Left forelimb (tissue), 1 donor: ENCODE results near the gene CHD5.

Experiments used
- DNase-seq: peaks from one replicate; pipeline ENCODE4 v3.0.0-alpha.2; 2018; ENCODE audit warnings: low spot score

The CHD5 gene

DNA sequence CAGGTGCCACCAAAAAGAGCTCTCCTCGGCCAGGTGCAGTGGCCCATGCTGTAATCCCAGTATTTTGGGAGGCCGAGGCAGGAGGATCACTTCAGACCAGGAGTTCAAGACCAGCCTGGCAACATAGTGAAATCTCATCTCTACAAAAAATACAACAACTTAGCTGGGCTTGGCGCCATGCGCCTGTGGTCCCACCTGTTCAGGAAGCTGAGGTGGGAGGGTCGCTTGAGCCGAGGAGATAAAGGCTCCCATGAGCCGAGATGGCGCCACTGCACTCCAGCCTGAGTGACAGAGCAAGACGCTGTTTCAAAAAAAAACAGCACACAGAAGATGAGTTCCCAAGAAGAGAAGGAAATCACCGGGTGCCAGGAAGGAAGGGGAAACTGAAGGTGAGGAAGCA, 67.0 kb downstream of the CHD5 start:
- DNase-seq, result no peak

DNA sequence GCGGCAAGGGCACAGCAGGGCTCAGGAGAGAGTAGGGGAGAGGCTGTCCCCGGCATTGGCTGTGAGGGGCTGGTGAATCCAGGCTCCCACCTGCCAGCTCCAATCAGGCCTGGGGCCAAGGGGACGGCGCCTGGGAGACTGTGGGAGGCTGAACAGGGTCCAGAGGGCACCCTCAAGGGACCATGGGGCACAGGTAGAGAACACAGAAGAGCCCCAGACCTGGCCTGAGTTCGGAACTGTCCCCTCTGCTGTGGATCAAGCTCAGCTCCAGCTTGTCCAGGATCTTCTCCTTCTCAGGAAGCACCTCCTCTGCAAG, 67.5 kb downstream of the CHD5 start:
- DNase-seq, result no peak

GRCh38 chr1:6111991-6112689, 68.0 kb downstream of the CHD5 start:
- DNase-seq, result no peak

- no peak for DNase-seq
Measured at GRCh38 chr1:6111571-6111970, 68.5 kb downstream of the CHD5 start.

- DNase-seq, result no peak
Measured at GRCh38 chr1:6110326-6110725, 69.8 kb downstream of the CHD5 start.

- no peak for DNase-seq
Measured at GRCh38 chr1:6109688-6110087, 70.4 kb downstream of the CHD5 start.

- no peak for DNase-seq
Measured at GRCh38 chr1:6108937-6109614, 71.0 kb downstream of the CHD5 start.

DNA sequence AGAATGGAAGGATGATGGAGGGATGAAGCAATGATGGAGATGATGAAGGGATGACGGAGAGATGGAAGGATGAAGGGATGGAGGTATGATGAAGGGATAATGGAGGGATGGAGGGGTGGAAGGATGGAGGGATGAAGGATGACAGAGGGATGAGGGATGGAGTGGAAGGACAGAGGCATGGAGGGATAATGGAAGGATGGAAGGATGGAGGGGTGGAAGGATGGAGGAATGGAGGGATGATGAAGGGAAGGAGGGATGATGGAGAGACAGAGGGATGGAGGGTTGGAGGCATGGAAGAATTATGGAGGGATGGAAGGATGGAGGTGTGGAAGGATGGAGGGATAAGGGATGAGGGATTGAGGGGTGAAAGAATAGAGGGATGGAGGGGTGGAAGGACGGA, 71.6 kb downstream of the CHD5 start:
- DNase-seq, result no peak

DNA sequence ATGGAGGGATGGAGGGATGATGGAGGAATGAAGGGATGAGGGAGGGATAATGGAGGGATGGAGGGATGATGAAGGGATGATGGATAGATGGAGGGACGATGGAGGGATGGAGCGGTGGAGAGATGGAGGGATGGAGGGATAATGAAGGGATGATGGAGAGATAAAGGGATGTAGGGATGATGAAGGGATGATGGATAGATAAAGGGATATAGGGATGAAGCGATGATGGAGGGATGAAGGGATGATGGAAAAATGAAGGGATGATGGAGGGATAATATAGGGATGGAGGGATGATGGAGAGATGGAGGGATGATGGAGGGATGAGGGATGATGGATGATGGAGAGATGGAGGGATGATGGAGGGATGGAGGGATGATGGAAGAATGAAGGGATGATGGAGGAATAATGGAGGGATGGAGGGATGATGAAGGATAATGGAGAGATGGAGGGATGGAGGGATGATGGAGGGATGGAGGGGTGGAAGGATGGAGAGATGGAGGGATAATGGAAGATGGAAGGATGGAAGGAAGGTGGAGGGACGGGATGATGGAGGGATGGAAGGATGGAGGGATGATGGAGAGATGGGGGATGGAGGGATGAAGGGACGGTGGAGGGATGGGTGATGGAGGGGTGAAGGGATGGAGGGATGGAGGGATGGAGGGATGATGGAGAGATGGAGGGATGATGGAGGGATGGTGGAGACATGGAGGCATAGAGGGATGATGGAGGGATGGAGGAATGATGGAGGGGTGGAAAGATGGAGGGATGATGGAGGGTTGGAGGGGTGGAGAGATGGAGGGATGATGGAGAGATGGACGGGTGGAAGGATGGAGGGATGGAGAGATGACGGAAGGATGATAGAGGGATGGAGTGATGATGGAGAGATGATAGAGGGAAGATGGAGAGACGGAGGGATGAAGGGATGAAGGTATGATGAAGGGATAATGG, 72.4 kb downstream of the CHD5 start:
- no peak for DNase-seq

DNA sequence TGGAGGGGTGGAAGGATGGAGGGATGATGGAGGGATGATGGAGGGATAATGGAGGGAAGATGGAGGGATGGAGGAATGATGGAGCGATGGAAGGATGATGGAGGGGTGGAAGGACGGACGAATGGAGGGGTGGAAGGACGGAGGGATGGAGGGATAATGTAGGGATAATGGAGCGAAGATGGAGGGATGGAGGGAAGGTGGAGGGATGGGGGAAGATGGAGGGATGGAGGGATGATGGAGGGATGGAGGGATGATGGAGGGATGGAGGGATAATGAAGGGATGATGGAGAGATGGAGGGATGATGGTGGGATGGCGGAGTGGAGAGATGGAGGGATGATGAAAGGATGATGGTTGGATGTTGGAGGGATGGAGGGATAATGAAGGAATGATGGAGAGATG, 73.1 kb downstream of the CHD5 start:
- no peak for DNase-seq

DNA sequence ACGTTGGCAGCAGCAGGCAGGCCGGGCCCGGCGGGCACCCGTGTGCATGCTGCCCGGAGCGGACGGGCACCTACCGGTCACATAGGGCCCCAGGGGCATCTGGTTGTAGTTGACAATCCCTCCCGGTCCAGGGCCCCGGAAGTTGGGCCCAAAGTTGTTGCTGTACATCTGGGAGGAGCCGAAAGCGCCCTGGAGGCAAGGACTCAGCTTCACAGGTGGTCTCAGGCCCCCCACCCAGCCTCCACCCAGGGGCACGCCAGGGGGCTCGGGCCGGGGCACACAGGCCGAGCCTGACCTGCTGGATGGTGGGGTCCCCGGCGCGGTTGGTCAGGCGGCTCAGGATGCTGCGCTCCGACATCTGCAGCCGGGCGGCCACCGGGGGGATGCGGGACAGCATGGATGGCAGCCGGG, 73.8 kb downstream of the CHD5 start:
- DNase-seq, result no peak

DNA sequence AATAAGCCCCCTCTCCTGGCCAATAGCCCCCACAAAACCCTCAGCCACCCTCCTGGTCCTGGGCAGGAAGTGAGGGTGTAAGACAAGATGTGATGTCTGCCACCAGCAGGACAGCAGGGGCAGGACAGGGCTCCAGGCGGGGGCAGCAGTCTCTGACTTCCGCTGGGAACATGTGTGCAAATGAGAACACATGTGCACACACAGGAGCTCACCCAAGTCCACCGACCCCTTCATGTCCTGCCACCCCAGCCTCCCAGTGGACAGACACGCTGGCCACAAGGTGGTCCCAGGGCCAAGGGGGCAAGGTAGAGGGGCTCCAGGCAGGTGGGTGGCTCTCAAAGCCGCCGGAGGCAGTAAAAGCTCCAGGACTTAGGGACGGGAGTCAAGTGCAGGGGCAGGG, 74.4 kb downstream of the CHD5 start:
- DNase-seq, result no peak

DNA sequence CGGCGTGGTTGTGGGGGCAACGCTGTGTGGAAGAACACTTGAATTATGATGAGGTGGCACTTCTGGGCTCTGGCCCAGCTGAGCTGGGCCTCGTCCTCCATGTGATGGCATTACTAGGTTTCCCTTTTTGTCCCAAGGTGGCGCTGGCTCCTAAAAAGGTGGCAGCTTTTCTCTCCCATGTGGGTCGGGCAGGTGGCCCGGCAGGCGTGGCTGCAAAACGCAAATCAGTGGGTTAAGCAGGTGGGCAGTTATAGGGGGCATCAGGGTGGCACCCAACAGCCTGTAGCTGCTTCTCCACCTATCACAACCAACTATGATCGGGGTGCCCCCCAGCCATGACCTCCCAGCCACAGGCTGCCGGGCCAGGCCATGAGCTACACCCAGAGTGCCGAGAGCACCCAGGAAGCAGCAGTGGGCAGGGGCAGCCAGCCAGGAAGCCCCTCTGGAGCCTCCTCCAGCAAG, 74.9 kb downstream of the CHD5 start:
- DNase-seq, result no peak

DNA sequence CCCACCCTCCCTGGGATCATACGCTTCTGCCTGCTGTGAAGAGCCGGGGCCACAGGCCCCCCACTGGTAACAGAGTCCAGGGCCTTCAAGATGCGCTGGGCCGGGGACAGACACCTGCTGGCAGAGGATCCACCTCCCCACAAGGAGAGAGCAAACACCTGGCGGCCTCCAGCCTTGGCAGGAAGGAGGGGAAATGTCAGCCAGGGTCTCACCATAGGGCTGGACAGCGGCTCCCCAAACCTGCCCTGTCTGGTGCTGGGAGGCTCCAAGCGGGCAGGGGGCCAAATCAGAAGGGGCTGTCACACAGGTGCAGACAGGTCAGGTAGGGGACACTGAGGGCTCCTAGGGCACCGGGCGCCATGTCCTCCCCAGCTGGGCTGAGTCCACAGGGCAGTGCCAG, 75.5 kb downstream of the CHD5 start:
- no peak for DNase-seq

GRCh38 chr1:6103854-6104530, 76.1 kb downstream of the CHD5 start:
- no peak for DNase-seq

- DNase-seq, result no peak
Measured at GRCh38 chr1:6103111-6103853, 76.8 kb downstream of the CHD5 start.

DNA sequence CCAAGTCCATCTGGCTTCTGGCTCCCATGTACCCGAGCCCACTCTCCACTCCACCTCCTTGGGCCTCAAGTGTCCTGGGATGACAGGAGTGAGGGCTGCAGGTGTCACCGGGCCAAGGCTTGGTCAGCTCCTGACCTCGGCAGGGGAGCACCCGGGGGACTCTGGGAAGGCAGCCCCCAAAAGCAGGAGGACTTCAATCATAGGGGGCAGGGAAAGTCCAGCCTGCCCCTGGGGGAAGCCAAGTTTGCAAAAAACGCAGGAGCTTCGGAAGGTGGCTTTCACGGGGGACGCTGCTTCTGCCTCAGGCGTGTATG, 77.6 kb downstream of the CHD5 start:
- DNase-seq, result no peak

DNA sequence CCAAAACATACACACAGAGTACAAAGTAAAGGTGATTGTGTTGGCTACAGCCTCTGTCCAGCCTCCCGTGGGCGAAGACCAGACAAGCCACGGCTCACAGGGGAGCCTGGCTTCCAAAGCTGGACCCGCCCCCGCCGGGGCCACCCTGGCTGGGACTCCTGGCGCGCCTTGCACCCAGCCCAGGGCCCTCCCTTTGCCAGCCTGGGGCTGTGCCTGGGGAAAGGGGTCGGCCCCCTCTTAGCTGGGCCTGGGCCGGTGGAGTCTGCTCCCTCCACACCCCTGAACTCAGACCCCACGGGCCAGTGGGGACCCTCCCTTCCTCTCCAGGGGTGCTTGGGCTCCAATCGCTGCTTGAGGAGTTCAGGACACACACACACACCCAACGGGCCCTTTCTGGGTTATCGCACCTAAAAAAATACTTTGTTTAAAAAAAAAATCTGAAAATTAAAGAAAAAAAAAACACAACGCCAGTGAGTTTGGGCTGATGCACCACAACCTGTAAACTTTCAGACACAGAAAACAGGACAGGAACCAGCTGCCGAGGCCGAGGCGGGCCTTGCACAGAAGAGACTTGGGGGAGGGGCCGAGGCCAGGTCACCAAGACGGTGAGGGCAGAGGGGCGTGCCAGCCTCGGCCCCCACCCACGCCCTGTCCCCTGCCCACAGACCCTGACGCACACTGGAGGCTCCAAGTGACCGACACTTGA, 78.1 kb downstream of the CHD5 start:
- DNase-seq, result no peak

DNA sequence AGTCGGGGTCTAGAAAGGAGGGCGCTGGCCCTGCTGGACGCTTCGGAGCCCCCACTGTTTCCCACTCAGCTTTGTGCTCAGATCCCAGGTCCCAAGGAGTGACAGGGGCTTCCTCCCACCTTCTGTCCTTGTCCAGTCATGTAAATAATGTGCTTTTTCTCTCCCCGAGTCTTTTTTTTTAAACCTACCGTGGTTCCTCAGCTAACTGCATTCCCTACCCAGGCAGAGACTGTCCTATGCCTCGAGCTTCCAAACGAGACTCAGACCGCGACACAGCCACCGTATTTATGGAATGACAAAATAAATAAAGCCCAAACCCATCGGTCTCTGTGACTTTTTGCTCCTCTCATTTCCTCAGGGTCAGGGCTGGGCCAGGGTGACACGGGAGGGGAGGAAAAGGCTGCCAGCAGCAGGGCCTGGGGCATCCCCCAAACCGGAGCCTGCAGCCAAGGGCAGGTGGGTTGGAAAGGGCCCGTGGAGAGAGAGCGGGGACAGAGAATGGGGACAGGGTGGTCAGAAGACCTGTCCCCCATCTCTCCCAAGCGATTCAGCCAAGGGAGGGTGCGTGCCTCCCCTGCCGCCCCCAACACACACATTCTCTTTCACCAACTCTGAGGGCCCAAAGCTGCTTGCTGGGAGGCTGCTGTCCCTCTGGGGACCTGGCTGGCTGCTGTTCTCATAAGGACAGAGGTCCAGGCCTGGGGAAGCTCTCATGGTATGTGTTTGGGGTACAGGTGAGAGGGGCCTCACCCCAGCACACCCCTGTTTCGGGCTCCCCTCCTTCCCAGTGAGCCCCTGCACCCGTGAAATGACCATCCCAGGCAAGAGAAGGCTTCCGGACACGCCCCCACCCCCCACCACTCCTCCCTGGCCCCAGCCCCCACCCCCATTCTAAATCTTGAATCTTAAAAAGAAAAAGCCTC, 79.0 kb downstream of the CHD5 start:
- DNase-seq, result no peak
